ENCODE data around the gene MUC21.

The MUC21 gene

GRCh38 chr6:30962716-30963115 is 20.8 kb upstream of the MUC21 start:
- Histone ChIP-seq H4K8ac (ENCODE audit: low read length) (no peak overlapping the region), H2BK12ac (ENCODE audit: low read length in 2 of 2) (no peak overlapping the region), H4K91ac (ENCODE audit: low read length) (no peak overlapping the region), H3K36me3 (ENCODE audit: control insufficient read depth in 1 of 2, insufficient read depth in 2 of 2, low read depth in 1 of 2, low read length in 2 of 2) (no peaks in the 10 kb centered on the region), H2AFZ (ENCODE audit: low read depth, low read length) (no peak overlapping the region), H3K4ac (ENCODE audit: low read depth in 1 of 2, low read length in 2 of 2) (no peak overlapping the region), H2BK120ac (ENCODE audit: low read depth, low read length) (no peak overlapping the region), H3K9ac (ENCODE audit: low read length) (no peak overlapping the region), H3K4me2 (ENCODE audit: low read length, poor library complexity, severe bottlenecking) (no peak overlapping the region), H3K9me3 (ENCODE audit: control insufficient read depth, low read length) (no peaks in the 10 kb centered on the region), H2BK15ac (ENCODE audit: low read depth, poor library complexity, severe bottlenecking) (no peak overlapping the region), H3K79me1 (replicated peaks; ENCODE audit: low read length, poor library complexity, severe bottlenecking) (no peaks in the 10 kb centered on the region), H3K4me3 (ENCODE audit: insufficient read depth in 1 of 2, low read depth in 1 of 2, low read length in 2 of 2) (no peak overlapping the region), H3K27ac (ENCODE audit: low read length, poor library complexity, severe bottlenecking) (no peak overlapping the region), H3K14ac (ENCODE audit: low read length in 2 of 2) (no peak overlapping the region), H2AK5ac (ENCODE audit: low read length, severe bottlenecking) (no peak overlapping the region), H2BK5ac (ENCODE audit: low read depth, low read length, poor library complexity, severe bottlenecking) (no peak overlapping the region), H3K23ac (ENCODE audit: low read length in 2 of 2) (no peak overlapping the region), H3K27me3 (ENCODE audit: control insufficient read depth in 1 of 2, insufficient read depth in 1 of 2, low read length in 2 of 2) (peaks cover 11 to 27% of the 10 kb centered on the region in 2 experiments), H3K4me1 (ENCODE audit: control insufficient read depth, insufficient read depth, low read depth, low read length) (peaks cover 9% of the 10 kb centered on the region), H3K18ac (ENCODE audit: low read depth in 1 of 2, low read length in 2 of 2) (no peak overlapping the region)
- DNase-seq = no peak

- Histone ChIP-seq H4K91ac (ENCODE audit: low read length) (no peak overlapping the region), H2BK5ac (ENCODE audit: low read depth, low read length, poor library complexity, severe bottlenecking) (no peak overlapping the region), H2BK12ac (ENCODE audit: low read length in 2 of 2) (no peak overlapping the region), H3K27ac (ENCODE audit: low read length, poor library complexity, severe bottlenecking) (no peak overlapping the region), H3K14ac (ENCODE audit: low read length in 2 of 2) (no peak overlapping the region), H4K8ac (ENCODE audit: low read length) (no peak overlapping the region), H3K9ac (ENCODE audit: low read length) (no peak overlapping the region), H2BK15ac (ENCODE audit: low read depth, poor library complexity, severe bottlenecking) (no peak overlapping the region), H3K18ac (ENCODE audit: low read depth in 1 of 2, low read length in 2 of 2) (no peak overlapping the region), H3K9me3 (ENCODE audit: control insufficient read depth, low read length) (no peaks in the 10 kb centered on the region), H3K4me1 (ENCODE audit: control insufficient read depth, insufficient read depth, low read depth, low read length) (peaks cover 9% of the 10 kb centered on the region), H3K23ac (ENCODE audit: low read length in 2 of 2) (no peak overlapping the region), H2AK5ac (ENCODE audit: low read length, severe bottlenecking) (no peak overlapping the region), H3K27me3 (ENCODE audit: control insufficient read depth in 1 of 2, insufficient read depth in 1 of 2, low read length in 2 of 2) (peaks cover 8 to 21% of the 10 kb centered on the region in 2 experiments), H2BK120ac (ENCODE audit: low read depth, low read length) (no peak overlapping the region), H3K4me2 (ENCODE audit: low read length, poor library complexity, severe bottlenecking) (no peak overlapping the region), H3K4ac (ENCODE audit: low read depth in 1 of 2, low read length in 2 of 2) (no peak overlapping the region), H3K4me3 (ENCODE audit: insufficient read depth in 1 of 2, low read depth in 1 of 2, low read length in 2 of 2) (no peak overlapping the region), H3K79me1 (replicated peaks; ENCODE audit: low read length, poor library complexity, severe bottlenecking) (no peaks in the 10 kb centered on the region), H2AFZ (ENCODE audit: low read depth, low read length) (no peak overlapping the region), H3K36me3 (ENCODE audit: control insufficient read depth in 1 of 2, insufficient read depth in 2 of 2, low read depth in 1 of 2, low read length in 2 of 2) (no peaks in the 10 kb centered on the region)
- WGBS = 84% methylated on average over 6 of the region's 6 CpGs
- DNase-seq = no peak
These were observed 19.9 kb upstream of the MUC21 start for GRCh38 chr6:30963641-30964040.

GRCh38 chr6:30964075-30964474 is 19.4 kb upstream of the MUC21 start:
- H2BK15ac ChIP-seq (ENCODE audit: low read depth, poor library complexity, severe bottlenecking) = no peak overlapping the region
- H3K9me3 ChIP-seq (ENCODE audit: control insufficient read depth, low read length) = no peaks in the 10 kb centered on the region
- H3K4me2 ChIP-seq (ENCODE audit: low read length, poor library complexity, severe bottlenecking) = no peak overlapping the region
- no peak for DNase-seq
- peak overlapping the region in 1 of 2 experiments; percentile 9 for H3K23ac ChIP-seq (ENCODE audit: low read length in 2 of 2)
- WGBS = 79% methylated on average over 4 of the region's 4 CpGs
- no peak overlapping the region for H2AFZ ChIP-seq (ENCODE audit: low read depth, low read length)
- H3K4me3 ChIP-seq (ENCODE audit: insufficient read depth in 1 of 2, low read depth in 1 of 2, low read length in 2 of 2) = no peak overlapping the region
- H3K9ac ChIP-seq (ENCODE audit: low read length) = no peak overlapping the region
- no peak overlapping the region for H2BK120ac ChIP-seq (ENCODE audit: low read depth, low read length)
- H2BK5ac ChIP-seq (ENCODE audit: low read depth, low read length, poor library complexity, severe bottlenecking) = no peak overlapping the region
- no peak overlapping the region for H4K8ac ChIP-seq (ENCODE audit: low read length)
- no peak overlapping the region for H3K18ac ChIP-seq (ENCODE audit: low read depth in 1 of 2, low read length in 2 of 2)
- H3K27me3 ChIP-seq (ENCODE audit: control insufficient read depth in 1 of 2, insufficient read depth in 1 of 2, low read length in 2 of 2) = peaks cover 8 to 21% of the 10 kb centered on the region in 2 experiments
- no peaks in the 10 kb centered on the region for H3K79me1 ChIP-seq (replicated peaks; ENCODE audit: low read length, poor library complexity, severe bottlenecking)
- H3K4me1 ChIP-seq (ENCODE audit: control insufficient read depth, insufficient read depth, low read depth, low read length) = peaks cover 9% of the 10 kb centered on the region
- no peak overlapping the region for H3K27ac ChIP-seq (ENCODE audit: low read length, poor library complexity, severe bottlenecking)
- no peak overlapping the region for H4K91ac ChIP-seq (ENCODE audit: low read length)
- no peak overlapping the region for H2BK12ac ChIP-seq (ENCODE audit: low read length in 2 of 2)
- H2AK5ac ChIP-seq (ENCODE audit: low read length, severe bottlenecking) = peak overlapping the region; percentile 84
- peak overlapping the region in 1 of 2 experiments; percentile 9 for H3K14ac ChIP-seq (ENCODE audit: low read length in 2 of 2)
- H3K36me3 ChIP-seq (ENCODE audit: control insufficient read depth in 1 of 2, insufficient read depth in 2 of 2, low read depth in 1 of 2, low read length in 2 of 2) = no peaks in the 10 kb centered on the region
- H3K4ac ChIP-seq (ENCODE audit: low read depth in 1 of 2, low read length in 2 of 2) = peak overlapping the region in 1 of 2 experiments; percentile 5

GRCh38 chr6:30965140-30965601 is 18.3 kb upstream of the MUC21 start:
- H3K4me2 ChIP-seq (ENCODE audit: low read length, poor library complexity, severe bottlenecking) = no peak overlapping the region
- H2AK5ac ChIP-seq (ENCODE audit: low read length, severe bottlenecking) = no peak overlapping the region
- no peak overlapping the region for H2BK12ac ChIP-seq (ENCODE audit: low read length in 2 of 2)
- H4K8ac ChIP-seq (ENCODE audit: low read length) = no peak overlapping the region
- H3K4me3 ChIP-seq (ENCODE audit: insufficient read depth in 1 of 2, low read depth in 1 of 2, low read length in 2 of 2) = no peak overlapping the region
- no peak overlapping the region for H2BK5ac ChIP-seq (ENCODE audit: low read depth, low read length, poor library complexity, severe bottlenecking)
- no peaks in the 10 kb centered on the region for H3K79me1 ChIP-seq (replicated peaks; ENCODE audit: low read length, poor library complexity, severe bottlenecking)
- no peak for DNase-seq
- H3K9me3 ChIP-seq (ENCODE audit: control insufficient read depth, low read length) = no peaks in the 10 kb centered on the region
- H3K23ac ChIP-seq (ENCODE audit: low read length in 2 of 2) = no peak overlapping the region
- no peak overlapping the region for H2BK15ac ChIP-seq (ENCODE audit: low read depth, poor library complexity, severe bottlenecking)
- peaks cover 9% of the 10 kb centered on the region for H3K4me1 ChIP-seq (ENCODE audit: control insufficient read depth, insufficient read depth, low read depth, low read length)
- H3K9ac ChIP-seq (ENCODE audit: low read length) = no peak overlapping the region
- H2BK120ac ChIP-seq (ENCODE audit: low read depth, low read length) = no peak overlapping the region
- H3K36me3 ChIP-seq (ENCODE audit: control insufficient read depth in 1 of 2, insufficient read depth in 2 of 2, low read depth in 1 of 2, low read length in 2 of 2) = no peaks in the 10 kb centered on the region
- H3K18ac ChIP-seq (ENCODE audit: low read depth in 1 of 2, low read length in 2 of 2) = no peak overlapping the region
- no peak overlapping the region for H4K91ac ChIP-seq (ENCODE audit: low read length)
- no peak overlapping the region for H3K14ac ChIP-seq (ENCODE audit: low read length in 2 of 2)
- 71% methylated on average over 5 of the region's 5 CpGs for WGBS
- H3K4ac ChIP-seq (ENCODE audit: low read depth in 1 of 2, low read length in 2 of 2) = no peak overlapping the region
- no peak overlapping the region for H3K27ac ChIP-seq (ENCODE audit: low read length, poor library complexity, severe bottlenecking)
- H2AFZ ChIP-seq (ENCODE audit: low read depth, low read length) = no peak overlapping the region
- H3K27me3 ChIP-seq (ENCODE audit: control insufficient read depth in 1 of 2, insufficient read depth in 1 of 2, low read length in 2 of 2) = peaks cover 8 to 21% of the 10 kb centered on the region in 2 experiments

All from mesenchymal stem cell (in vitro differentiated cells and primary cell).